HG03103 (cell line): ENCODE measurements around the gene SMG1.
"Not testable (repeated sequence)": the region's sequence is repeated elsewhere in the genome, so short reads cannot be mapped to it uniquely, and the experiment has no call there.

Experiments
- ATAC-seq: cut with Tn5 transposase; IDR thresholded peaks from one replicate; pipeline ENCODE4 v1.9.1; 2021; ENCODE audit warnings: low read depth; ENCODE audit not compliant: unreplicated experiment

Gene SMG1

GRCh38 chr16:18925986-18926865, at the start of gene SMG1:
TSS of gene SMG1 (minus strand) at chr16:18926408. CDS start at chr16:18926041, 367 bp downstream.
- ATAC-seq, result peak; percentile 82

- no peak for ATAC-seq
Observed at GRCh38 chr16:18975109-18975508, 48.9 kb upstream of the SMG1 start.

- ATAC-seq, result no peak
Observed at GRCh38 chr16:18969855-18970240, 43.6 kb upstream of the SMG1 start.

GRCh38 chr16:18969050-18969854, 43.0 kb upstream of the SMG1 start:
- ATAC-seq, result no peak

- ATAC-seq, result no peak
Observed at GRCh38 chr16:18966791-18967190, 40.6 kb upstream of the SMG1 start.

GRCh38 chr16:18965555-18965954, 39.3 kb upstream of the SMG1 start:
- ATAC-seq, result no peak

- no peak for ATAC-seq
Observed at GRCh38 chr16:18959031-18959505, 32.9 kb upstream of the SMG1 start.

- ATAC-seq, result no peak
Observed at GRCh38 chr16:18958621-18959029, 32.4 kb upstream of the SMG1 start.

GRCh38 chr16:18956658-18957241, 30.5 kb upstream of the SMG1 start:
- not testable (repeated sequence) for ATAC-seq

- not testable (repeated sequence) for ATAC-seq
Observed at GRCh38 chr16:18955874-18956580, 29.8 kb upstream of the SMG1 start.

- no peak for ATAC-seq
Observed at GRCh38 chr16:18953547-18953946, 27.3 kb upstream of the SMG1 start.

GRCh38 chr16:18950469-18951185, 24.4 kb upstream of the SMG1 start:
- ATAC-seq, result no peak

- ATAC-seq, result no peak
Observed at GRCh38 chr16:18948372-18949020, 22.3 kb upstream of the SMG1 start.

GRCh38 chr16:18945233-18945632, 19.0 kb upstream of the SMG1 start:
- ATAC-seq, result no peak

- ATAC-seq, result no peak
Observed at GRCh38 chr16:18943414-18943813, 17.2 kb upstream of the SMG1 start.

- ATAC-seq, result no peak
Observed at GRCh38 chr16:18942061-18942460, 15.9 kb upstream of the SMG1 start.

GRCh38 chr16:18941471-18941870, 15.3 kb upstream of the SMG1 start:
- no peak for ATAC-seq

- no peak for ATAC-seq
Observed at GRCh38 chr16:18938986-18939385, 12.8 kb upstream of the SMG1 start.

- ATAC-seq, result no peak
Observed at GRCh38 chr16:18937390-18937789, 11.2 kb upstream of the SMG1 start.
